ENCODE data around the gene PDZRN3. TPM values are rescaled to one million over a fixed set of nuclear protein-coding genes. Genes with fewer than 3 reads are reported as not detected.

PDZRN3 gene
- total and polyA plus RNA-seq, 2 donors from 2014 or later, result 9.5 to 13.2 TPM

DNA sequence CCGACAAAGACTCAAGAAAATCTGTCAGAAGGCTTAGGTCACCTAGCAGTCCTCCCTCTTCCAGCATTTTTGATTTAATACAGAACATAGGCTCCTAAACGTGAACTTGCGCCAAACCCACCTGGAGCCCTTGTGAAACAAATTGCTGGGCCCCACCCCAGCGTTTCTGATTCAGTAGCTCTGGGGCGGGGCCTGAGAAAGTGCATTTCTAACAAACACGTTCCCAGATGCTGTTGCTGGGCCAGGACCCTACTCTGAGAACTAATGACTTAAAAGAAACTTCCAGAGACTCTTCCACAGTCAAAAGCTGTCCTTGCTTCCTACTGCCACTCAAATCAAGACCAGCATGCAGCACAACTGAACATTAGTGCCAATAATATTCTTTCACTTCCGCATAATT, 198.1 kb downstream of the PDZRN3 start:
- Histone ChIP-seq H3K4me1 (ENCODE audit: control insufficient read depth in 2 of 3, insufficient read depth in 2 of 3, low read depth in 1 of 3, low read length in 3 of 3) (peaks cover 0 to 3% (median 0%) of the 10 kb centered on the region in 3 donors), H3K9me3 (ENCODE audit: control insufficient read depth in 2 of 3, insufficient read depth in 1 of 3, low read length in 3 of 3) (no peaks in the 10 kb centered on the region), H3K27ac (ENCODE audit: low read depth in 2 of 2, low read length in 2 of 2) (no peak overlapping the region), H3K4me3 (ENCODE audit: low read length in 3 of 3) (no peak overlapping the region), H3K9ac (ENCODE audit: low read length in 3 of 3) (no peak overlapping the region), H3K27me3 (ENCODE audit: control insufficient read depth, insufficient read depth, low read length) (no peaks in the 10 kb centered on the region), H3K36me3 (ENCODE audit: control insufficient read depth in 2 of 3, insufficient read depth in 3 of 3, low read length in 3 of 3) (no peaks in the 10 kb centered on the region)
- intact Hi-C loops (cut with DNase I), result no loop called here
- FAIRE-seq (no peak), DNase-seq (peak in 1 of 5 donors; percentile 11)
- TF ChIP-seq CTCF (IDR thresholded peaks at IDR 0.05; ENCODE audit: borderline replicate concordance, extremely low read depth, insufficient read depth), result no peak

DNA sequence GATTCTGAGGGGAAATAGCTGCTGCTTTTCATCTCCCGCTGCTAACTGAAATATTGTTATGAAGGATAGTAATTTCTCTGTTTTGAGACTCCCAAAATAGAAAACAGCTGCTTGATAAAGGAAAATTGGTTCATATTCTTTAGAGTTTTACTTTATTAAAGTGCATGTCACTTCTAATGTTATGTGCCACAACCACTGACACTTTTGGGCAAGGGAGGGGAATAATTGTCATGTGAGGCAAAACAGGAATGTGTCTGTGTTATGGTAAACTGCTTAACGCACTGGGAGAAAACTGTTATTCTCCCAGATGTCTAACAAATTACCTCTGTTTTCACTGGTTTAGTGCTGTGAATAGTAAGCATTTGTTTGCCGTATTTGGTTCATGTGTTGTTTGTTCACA, 201.6 kb downstream of the PDZRN3 start:
- DNase-seq (peak in 2 of 5 donors; percentile 24 to 34), FAIRE-seq (no peak)
- no peaks in the 10 kb centered on the region for H3K36me3 ChIP-seq (ENCODE audit: control insufficient read depth in 2 of 3, insufficient read depth in 3 of 3, low read length in 3 of 3)
- H3K4me1 ChIP-seq (ENCODE audit: control insufficient read depth in 2 of 3, insufficient read depth in 2 of 3, low read depth in 1 of 3, low read length in 3 of 3), result peaks cover 0 to 3% (median 3%) of the 10 kb centered on the region in 3 donors
- no peak for TF ChIP-seq CTCF (IDR thresholded peaks at IDR 0.05; ENCODE audit: borderline replicate concordance, extremely low read depth, insufficient read depth)
- no peak overlapping the region for H3K4me3 ChIP-seq (ENCODE audit: low read length in 3 of 3)
- no peaks in the 10 kb centered on the region for H3K27me3 ChIP-seq (ENCODE audit: control insufficient read depth, insufficient read depth, low read length)
- H3K9me3 ChIP-seq (ENCODE audit: control insufficient read depth in 2 of 3, insufficient read depth in 1 of 3, low read length in 3 of 3), result no peaks in the 10 kb centered on the region
- intact Hi-C loops (cut with DNase I), result no loop called here
- H3K9ac ChIP-seq (ENCODE audit: low read length in 3 of 3), result no peak overlapping the region
- H3K27ac ChIP-seq (ENCODE audit: low read depth in 2 of 2, low read length in 2 of 2), result no peak overlapping the region

- H3K4me3 ChIP-seq (ENCODE audit: low read length in 3 of 3), result no peak overlapping the region
- no peaks in the 10 kb centered on the region for H3K27me3 ChIP-seq (ENCODE audit: control insufficient read depth, insufficient read depth, low read length)
- H3K36me3 ChIP-seq (ENCODE audit: control insufficient read depth in 2 of 3, insufficient read depth in 3 of 3, low read length in 3 of 3), result no peaks in the 10 kb centered on the region
- TF ChIP-seq CTCF (IDR thresholded peaks at IDR 0.05; ENCODE audit: borderline replicate concordance, extremely low read depth, insufficient read depth), result no peak
- H3K9ac ChIP-seq (ENCODE audit: low read length in 3 of 3), result no peak overlapping the region
- no peaks in the 10 kb centered on the region for H3K9me3 ChIP-seq (ENCODE audit: control insufficient read depth in 2 of 3, insufficient read depth in 1 of 3, low read length in 3 of 3)
- peaks cover 0 to 3% (median 3%) of the 10 kb centered on the region in 3 donors for H3K4me1 ChIP-seq (ENCODE audit: control insufficient read depth in 2 of 3, insufficient read depth in 2 of 3, low read depth in 1 of 3, low read length in 3 of 3)
- H3K27ac ChIP-seq (ENCODE audit: low read depth in 2 of 2, low read length in 2 of 2), result no peak overlapping the region
- no peak for FAIRE-seq
- intact Hi-C loops (cut with DNase I), result no loop called here
- peak in 2 of 5 donors; percentile 37 to 67 for DNase-seq
These were observed 202.2 kb downstream of the PDZRN3 start for GRCh38 chr3:73422571-73422970.

DNA sequence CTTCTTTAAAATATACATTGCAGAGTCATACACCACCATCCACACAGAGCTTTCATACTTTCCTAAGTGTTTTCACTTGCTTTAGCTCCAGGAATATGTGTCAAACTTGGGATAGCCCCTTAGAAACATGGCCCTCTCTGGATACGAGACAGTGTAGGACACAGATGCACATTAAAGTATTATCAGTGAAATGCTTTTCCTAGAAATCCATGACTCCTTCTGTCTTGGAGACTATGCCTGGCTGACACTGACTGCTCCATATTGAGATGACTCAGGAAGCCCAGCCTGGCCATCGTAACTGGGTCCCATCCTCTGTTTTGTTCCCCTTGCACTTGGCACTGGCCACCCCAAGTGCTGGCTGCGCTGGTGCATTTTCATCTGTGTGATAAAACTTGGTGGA, 204.8 kb downstream of the PDZRN3 start:
- FAIRE-seq (no peak), DNase-seq (no peak)
- no peak for TF ChIP-seq CTCF (IDR thresholded peaks at IDR 0.05; ENCODE audit: borderline replicate concordance, extremely low read depth, insufficient read depth)
- Histone ChIP-seq H3K27ac (ENCODE audit: low read depth in 2 of 2, low read length in 2 of 2) (no peak overlapping the region), H3K4me3 (ENCODE audit: low read length in 3 of 3) (no peak overlapping the region), H3K4me1 (ENCODE audit: control insufficient read depth in 2 of 3, insufficient read depth in 2 of 3, low read depth in 1 of 3, low read length in 3 of 3) (peaks cover 0 to 3% (median 3%) of the 10 kb centered on the region in 3 donors), H3K36me3 (ENCODE audit: control insufficient read depth in 2 of 3, insufficient read depth in 3 of 3, low read length in 3 of 3) (no peaks in the 10 kb centered on the region), H3K9ac (ENCODE audit: low read length in 3 of 3) (no peak overlapping the region), H3K27me3 (ENCODE audit: control insufficient read depth, insufficient read depth, low read length) (no peaks in the 10 kb centered on the region), H3K9me3 (ENCODE audit: control insufficient read depth in 2 of 3, insufficient read depth in 1 of 3, low read length in 3 of 3) (no peaks in the 10 kb centered on the region)
- intact Hi-C loops (cut with DNase I), result no loop called here
